SK-N-SH (cell line): ENCODE results near the gene PHF21B. TPM values are rescaled to one million over a fixed set of nuclear protein-coding genes. Genes with fewer than 3 reads are reported as not detected.
"Not testable (repeated sequence)": the region's sequence is repeated elsewhere in the genome, so short reads cannot be mapped to it uniquely, and the experiment has no call there.

Experiments used
- CTCF ChIA-PET: fragments of 300-600, 350-600 bp; formaldehyde crosslinking; extraction: SDS; loops from one replicate; lab custom pipeline; 2021; lab: Yijun Ruan, JAX
- POLR2A ChIA-PET: fragments of 350-600 bp; sonication (Branson Sonifier 250); formaldehyde crosslinking; extraction: SDS; loops from one replicate; lab custom pipeline; 2020; ENCODE audit warnings: antibody characterized with exemption, inconsistent platforms; lab: Yijun Ruan, JAX
- DNase-seq: peaks from one replicate; pipeline ENCODE4 v3.0.0; 2012
- H2AFZ ChIP-seq: fragments of 200-600 bp; sonication (generic); 2 replicates; pipeline ENCODE4 v1.8.1; 2016; ENCODE audit warnings: antibody characterized with exemption, mild to moderate bottlenecking, low read depth
- H3F3A ChIP-seq: fragments of 200-600 bp; sonication (generic); replicated peaks from 2 replicates; pipeline ENCODE3; 2016; ENCODE audit warnings: antibody characterized with exemption, mild to moderate bottlenecking; ENCODE audit not compliant: insufficient read depth
- H3K27ac ChIP-seq, 2 experiments: fragments of 200-500 bp in 1 of 2; fragments of 200-600 bp in 1 of 2; sonication (Bioruptor generic) in 1 of 2; sonication (generic), shearing (Covaris generic) in 1 of 2; 2 replicates each; pipeline versions ENCODE4 v1.5.1 to v1.6.1; 2014 to 2016; ENCODE audit warnings: low read depth in 2 of 2, inconsistent platforms in 1 of 2, low read length in 1 of 2, mild to moderate bottlenecking in 1 of 2, mixed read lengths in 1 of 2
- H3K27me3 ChIP-seq: fragments of 200-600 bp; sonication (generic), shearing (Covaris generic); 2 replicates; pipeline ENCODE4 v1.6.1; 2016; ENCODE audit warnings: mixed run types; ENCODE audit not compliant: insufficient read depth
- H3K36me3 ChIP-seq, 2 experiments: fragments of 200-500 bp in 1 of 2; fragments of 200-600 bp in 1 of 2; sonication (Bioruptor generic) in 1 of 2; sonication (generic) in 1 of 2; replicated peaks in 1 of 2; 2 replicates each; pipeline versions ENCODE3 to v1.5.1; 2014 to 2016; ENCODE audit warnings: low read length in 1 of 2, mild to moderate bottlenecking in 1 of 2; ENCODE audit not compliant: insufficient read depth in 2 of 2, control insufficient read depth in 1 of 2
- H3K4me1 ChIP-seq, 2 experiments: fragments of 200-500 bp in 1 of 2; fragments of 200-600 bp in 1 of 2; sonication (Bioruptor generic) in 1 of 2; sonication (generic), shearing (Covaris generic) in 1 of 2; 2 replicates each; pipeline versions ENCODE4 v1.5.1 to v1.6.1; 2014 to 2016; ENCODE audit warnings: low read depth in 1 of 2, low read length in 1 of 2, mixed run types in 1 of 2; ENCODE audit not compliant: insufficient read depth in 2 of 2, control insufficient read depth in 1 of 2
- H3K4me2 ChIP-seq: fragments of 200-600 bp; sonication (generic), shearing (Covaris generic); 2 replicates; pipeline ENCODE4 v1.6.1; 2017; ENCODE audit warnings: mixed run types
- H3K4me3 ChIP-seq, 2 experiments: fragments of 200-500 bp in 1 of 2; fragments of 200-600 bp in 1 of 2; sonication (Bioruptor generic) in 1 of 2; sonication (generic), shearing (Covaris generic) in 1 of 2; 2 replicates each; pipeline versions ENCODE4 v1.5.1 to v1.8.1; 2014 to 2016; ENCODE audit warnings: low read depth in 2 of 2, inconsistent platforms in 1 of 2, low read length in 1 of 2, mild to moderate bottlenecking in 1 of 2, mixed read lengths in 1 of 2, moderate library complexity in 1 of 2
- H3K79me2 ChIP-seq: fragments of 200-600 bp; sonication (generic); 2 replicates; pipeline ENCODE4 v1.8.1; 2017; ENCODE audit warnings: mild to moderate bottlenecking; ENCODE audit not compliant: insufficient read depth
- H3K9ac ChIP-seq: fragments of 200-600 bp; sonication (generic); 2 replicates; pipeline ENCODE4 v1.6.1; 2017; ENCODE audit warnings: mixed run types
- H3K9me2 ChIP-seq: fragments of 200-600 bp; sonication (generic); 2 replicates; pipeline ENCODE4 v1.6.1; 2017; ENCODE audit warnings: mixed run types
- H3K9me3 ChIP-seq: fragments of 200-600 bp; sonication (generic); 2 replicates; pipeline ENCODE4 v1.6.1; 2017; ENCODE audit warnings: mixed run types, mild to moderate bottlenecking, moderate library complexity
- H4K20me1 ChIP-seq: fragments of 200-600 bp; sonication (generic); 2 replicates; pipeline ENCODE4 v1.6.1; 2017; ENCODE audit warnings: mild to moderate bottlenecking, mixed run types; ENCODE audit not compliant: insufficient read depth
- FOXJ3 ChIP-seq: sonication (generic); formaldehyde crosslinking; IDR thresholded peaks from 2 replicates; pipeline ENCODE4 v1.5.1; 2020; ENCODE audit warnings: mild to moderate bottlenecking, missing genetic modification reagents
- MEF2A ChIP-seq: IDR thresholded peaks from 2 replicates; pipeline ENCODE4 v1.4.0; 2012; ENCODE audit warnings: low read depth, borderline replicate concordance
- MXI1 ChIP-seq: IDR thresholded peaks from 2 replicates; pipeline ENCODE4 v1.6.1; 2012; ENCODE audit warnings: mild to moderate bottlenecking, low read depth, low read length, improper control_type of control experiment
- NFIC ChIP-seq: IDR thresholded peaks from 2 replicates; pipeline ENCODE4 v1.4.0; 2012; ENCODE audit warnings: borderline replicate concordance
- POLR2AphosphoS5 ChIP-seq: IDR thresholded peaks from 2 replicates; pipeline ENCODE4 v1.6.1; 2012; ENCODE audit warnings: low read depth, low read length
- RFX5 ChIP-seq: IDR thresholded peaks from 2 replicates; pipeline ENCODE4 v1.6.1; 2012; ENCODE audit warnings: mild to moderate bottlenecking, improper control_type of control experiment, low read length
- WGBS: methylation state at CpG from one replicate; pipeline ENCODE4 v1.1.6; 2017; ENCODE audit warnings: low lambda C conversion rate; 5-methylcytosine and 5-hydroxymethylcytosine counted together
- polyA plus RNA-seq, 3 experiments: library from polyadenylated mRNA; depleted of rRNA; stranded (reverse); fragments of >200 nt; gene quantifications; 2 replicates each; pipeline ENCODE4 v1.2.3, GENCODE V29; 2012
- TF ChIP-seq, protein P1 (sequence below): IDR thresholded peaks from 2 replicates; pipeline ENCODE4 v1.4.0; 2012; ENCODE audit warnings: low read depth, borderline replicate concordance
- TF ChIP-seq, protein P2 (sequence below): IDR thresholded peaks from 2 replicates; pipeline ENCODE4 v1.4.0; 2012; ENCODE audit warnings: low read depth

Gene PHF21B
- polyA plus RNA-seq, 1 of the 3 experiments (the other 2 are of a cell fraction), result 0.76 TPM

DNA sequence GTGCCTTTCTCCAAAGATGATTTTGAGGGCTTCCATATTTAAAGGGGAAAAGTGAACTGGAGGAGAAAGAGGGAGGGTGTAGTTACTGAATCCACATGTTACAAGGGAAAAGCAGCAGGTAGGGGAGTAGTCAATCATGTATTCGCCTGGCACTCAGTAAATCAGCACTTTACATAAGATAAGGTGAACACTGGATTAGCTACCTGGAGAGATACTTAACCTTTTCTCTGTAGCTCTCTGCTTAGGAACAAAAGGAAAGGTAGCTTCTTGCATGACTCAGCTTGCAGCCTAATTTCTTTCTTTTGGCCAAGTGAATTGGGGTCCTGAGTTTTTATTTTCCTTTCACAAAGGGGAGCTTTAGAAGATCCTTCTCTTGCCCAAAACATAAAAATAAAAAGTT lies 43.3 kb upstream of the PHF21B start:
- no peaks in the 10 kb centered on the region for H3K36me3 ChIP-seq
- no peaks in the 10 kb centered on the region for H3K9me3 ChIP-seq
- ChIA-PET CTCF (no interaction called here), POLR2A (no interaction called here)
- H3K79me2 ChIP-seq, result no peaks in the 10 kb centered on the region
- no peaks in the 10 kb centered on the region for H3F3A ChIP-seq
- no peak overlapping the region for H3K27ac ChIP-seq
- no peak overlapping the region for H3K4me2 ChIP-seq
- DNase-seq, result no peak
- no peak overlapping the region for H2AFZ ChIP-seq
- H3K9ac ChIP-seq, result no peak overlapping the region
- no peaks in the 10 kb centered on the region for H3K9me2 ChIP-seq
- 11% methylated on average over 1 of the region's 1 CpG for WGBS
- peaks cover 4% of the 10 kb centered on the region; the same call in 1 of the 2 replicates for H3K27me3 ChIP-seq
- no peak for TF ChIP-seq RFX5
- no peak for TF ChIP-seq POLR2AphosphoS5
- TF ChIP-seq NFIC, result no peak
- TF ChIP-seq FOXJ3 (CRISPR knock-in tag), result no peak
- no peak for TF ChIP-seq MXI1
- TF ChIP-seq MEF2A, result no peak
- H3K4me1 ChIP-seq, result peaks cover 0 to under 1% of the 10 kb centered on the region in 2 experiments; a peak in 1 of 4 replicates
- no peak overlapping the region for H3K4me3 ChIP-seq
- H4K20me1 ChIP-seq, result no peaks in the 10 kb centered on the region

DNA sequence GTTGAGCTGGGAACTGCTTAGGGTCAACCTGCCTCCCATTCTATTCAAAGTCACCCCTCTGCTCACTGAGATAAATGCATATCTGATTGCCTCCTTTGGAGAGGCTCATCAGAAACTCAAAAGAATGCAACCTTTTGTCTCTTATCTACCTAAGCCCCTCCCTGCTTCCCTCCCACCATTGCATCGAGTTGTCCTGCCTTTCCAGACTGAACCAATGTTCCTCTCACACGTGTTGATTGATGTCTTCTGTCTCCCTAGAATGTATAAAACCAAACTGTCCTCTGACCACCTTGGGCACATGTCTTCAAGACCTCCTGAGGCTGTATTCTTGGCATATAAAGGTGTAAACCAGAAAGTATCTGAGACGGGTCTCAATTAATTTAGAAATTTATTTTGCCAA lies 42.9 kb upstream of the PHF21B start:
- H4K20me1 ChIP-seq, H3K9me3 ChIP-seq, H3K27me3 ChIP-seq, H2AFZ ChIP-seq, H3K9ac ChIP-seq, H3K4me2 ChIP-seq, H3K4me3 ChIP-seq, H3K9me2 ChIP-seq, H3K79me2 ChIP-seq, H3K36me3 ChIP-seq, CTCF ChIA-PET, POLR2A ChIA-PET, H3K4me1 ChIP-seq, DNase-seq, H3F3A ChIP-seq, H3K27ac ChIP-seq: not testable (repeated sequence)
- 21% methylated on average over 3 of the region's 3 CpGs for WGBS

DNA sequence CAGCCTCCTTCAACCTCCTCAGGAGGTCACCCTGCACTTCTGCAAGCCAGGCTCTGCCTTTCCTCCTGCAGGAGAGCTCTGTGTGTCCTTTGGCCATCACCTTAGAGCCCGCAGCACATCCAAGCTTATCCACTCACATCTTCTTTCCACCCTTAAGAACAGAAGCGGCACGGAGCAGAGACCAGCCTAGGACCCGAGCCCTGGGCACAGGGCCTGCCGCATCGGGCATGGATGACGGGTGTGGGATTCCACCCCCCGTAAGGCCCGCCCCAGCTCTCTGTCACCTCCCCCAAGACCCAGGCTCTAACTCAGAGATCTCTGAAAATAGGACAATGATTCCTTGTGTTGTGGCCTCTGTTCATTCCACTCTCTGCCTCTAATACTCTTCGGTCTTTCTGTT lies 42.1 kb upstream of the PHF21B start:
- Histone ChIP-seq H2AFZ (no peak overlapping the region), H3K9ac (no peak overlapping the region), H3K79me2 (no peaks in the 10 kb centered on the region), H3K9me3 (no peaks in the 10 kb centered on the region), H3K27me3 (peaks cover 4% of the 10 kb centered on the region; the same call in 1 of the 2 replicates), H3K36me3 (no peaks in the 10 kb centered on the region), H3K9me2 (no peaks in the 10 kb centered on the region), H3K27ac (no peak overlapping the region), H3K4me1 (no peaks in the 10 kb centered on the region), H3F3A (no peaks in the 10 kb centered on the region), H3K4me2 (no peak overlapping the region), H3K4me3 (no peak overlapping the region), H4K20me1 (no peaks in the 10 kb centered on the region)
- TF ChIP-seq, protein P1, sequence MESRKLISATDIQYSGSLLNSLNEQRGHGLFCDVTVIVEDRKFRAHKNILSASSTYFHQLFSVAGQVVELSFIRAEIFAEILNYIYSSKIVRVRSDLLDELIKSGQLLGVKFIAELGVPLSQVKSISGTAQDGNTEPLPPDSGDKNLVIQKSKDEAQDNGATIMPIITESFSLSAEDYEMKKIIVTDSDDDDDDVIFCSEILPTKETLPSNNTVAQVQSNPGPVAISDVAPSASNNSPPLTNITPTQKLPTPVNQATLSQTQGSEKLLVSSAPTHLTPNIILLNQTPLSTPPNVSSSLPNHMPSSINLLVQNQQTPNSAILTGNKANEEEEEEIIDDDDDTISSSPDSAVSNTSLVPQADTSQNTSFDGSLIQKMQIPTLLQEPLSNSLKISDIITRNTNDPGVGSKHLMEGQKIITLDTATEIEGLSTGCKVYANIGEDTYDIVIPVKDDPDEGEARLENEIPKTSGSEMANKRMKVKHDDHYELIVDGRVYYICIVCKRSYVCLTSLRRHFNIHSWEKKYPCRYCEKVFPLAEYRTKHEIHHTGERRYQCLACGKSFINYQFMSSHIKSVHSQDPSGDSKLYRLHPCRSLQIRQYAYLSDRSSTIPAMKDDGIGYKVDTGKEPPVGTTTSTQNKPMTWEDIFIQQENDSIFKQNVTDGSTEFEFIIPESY, result no peak
- TF ChIP-seq MXI1, result no peak
- TF ChIP-seq, protein P2, sequence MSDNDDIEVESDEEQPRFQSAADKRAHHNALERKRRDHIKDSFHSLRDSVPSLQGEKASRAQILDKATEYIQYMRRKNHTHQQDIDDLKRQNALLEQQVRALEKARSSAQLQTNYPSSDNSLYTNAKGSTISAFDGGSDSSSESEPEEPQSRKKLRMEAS, result no peak
- ChIA-PET CTCF (no interaction called here), POLR2A (no interaction called here)
- 56% methylated on average over 10 of the region's 10 CpGs for WGBS
- no peak for DNase-seq
